Keratinocyte (primary cell): ENCODE measurements around the gene LAMA1.

Source experiments
- CTCF ChIP-seq, 3 experiments: IDR thresholded peaks in 1 of 3; conservative IDR thresholded peaks in 1 of 3; optimal IDR thresholded peaks in 1 of 3; 2 replicates in 2 of 3; 3 replicates in 1 of 3; pipeline versions ENCODE3 to v1.5.1; 2011; ENCODE audit warnings: low read length in 3 of 3, mild to moderate bottlenecking in 3 of 3, moderate library complexity in 2 of 3, control low read depth in 1 of 3, inconsistent platforms in 1 of 3; ENCODE audit not compliant: insufficient read depth in 2 of 3; ENCODE audit errors: extremely low read depth in 1 of 3
- EZH2 ChIP-seq: IDR thresholded peaks from one replicate; pipeline ENCODE4 v1.6.1; 2012; ENCODE audit warnings: inconsistent platforms, mild to moderate bottlenecking, low read length, moderate library complexity

DNA sequence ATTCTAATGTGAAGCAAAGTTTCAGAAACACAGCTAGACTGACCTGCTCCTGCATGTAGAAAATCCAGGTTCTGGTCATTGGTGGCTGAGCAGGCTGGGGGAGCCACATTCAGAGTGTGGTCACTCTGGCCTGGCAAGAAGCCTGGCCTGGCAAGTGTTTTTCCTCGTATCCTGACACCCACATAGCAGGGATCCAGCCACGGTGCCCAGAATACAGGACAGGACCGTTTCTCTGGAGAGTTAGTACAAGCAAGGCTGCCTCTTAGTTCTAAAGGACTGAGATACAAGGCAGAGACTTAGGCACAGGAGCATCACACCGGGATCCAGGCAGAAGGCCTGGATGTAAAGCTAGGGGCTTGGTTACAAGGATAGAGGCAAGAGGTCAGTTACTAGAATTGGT lies 4.8 kb upstream of the LAMA1 start:
- TF ChIP-seq EZH2, result no peak
- no peak for TF ChIP-seq CTCF (optimal IDR thresholded peaks at IDR 0.05 in 1 of 3, IDR thresholded peaks at IDR 0.05 in 1 of 3, conservative IDR thresholded peaks at IDR 0.05 in 1 of 3; ENCODE audit: extremely low read depth in 1 of 3, insufficient read depth in 2 of 3, low read length in 3 of 3)
